HG03565 (cell line): ENCODE data around the gene DNM3.
"Not testable (repeated sequence)": the region's sequence is repeated elsewhere in the genome, so short reads cannot be mapped to it uniquely, and the experiment has no call there.

Experiments used
- ATAC-seq: cut with Tn5 transposase; IDR thresholded peaks from one replicate; pipeline ENCODE4 v1.9.1; 2021; ENCODE audit warnings: mild to moderate bottlenecking, moderate library complexity; ENCODE audit not compliant: unreplicated experiment

DNM3 gene

GRCh38 chr1:172401892-172402291 lies 560.6 kb downstream of the DNM3 start:
- no peak for ATAC-seq

GRCh38 chr1:172402878-172403569 lies 561.7 kb downstream of the DNM3 start:
- no peak for ATAC-seq

- ATAC-seq: no peak
Observed at GRCh38 chr1:172404121-172404520, 562.8 kb downstream of the DNM3 start.

GRCh38 chr1:172405912-172406311 lies 564.6 kb downstream of the DNM3 start:
- no peak for ATAC-seq

GRCh38 chr1:172406968-172407367 lies 565.7 kb downstream of the DNM3 start:
- no peak for ATAC-seq

GRCh38 chr1:172408958-172409357 lies 567.7 kb downstream of the DNM3 start:
- ATAC-seq: no peak

- no peak for ATAC-seq
Observed at GRCh38 chr1:172410027-172410426, 568.7 kb downstream of the DNM3 start.

GRCh38 chr1:172411791-172412338 lies 570.6 kb downstream of the DNM3 start:
- no peak for ATAC-seq

GRCh38 chr1:172414331-172414730 lies 573.0 kb downstream of the DNM3 start:
- ATAC-seq: no peak

GRCh38 chr1:172416496-172417035 lies 575.3 kb downstream of the DNM3 start:
- ATAC-seq: no peak

- no peak for ATAC-seq
Observed at GRCh38 chr1:172417557-172417956, 576.3 kb downstream of the DNM3 start.

- no peak for ATAC-seq
Observed at GRCh38 chr1:172420385-172420784, 579.1 kb downstream of the DNM3 start, which contains the start of gene C1orf105. Gene C1orf105 (plus strand): TSS chr1:172420685. CDS start chr1:172420886, 201 bp downstream.

GRCh38 chr1:172421974-172422604 lies 580.8 kb downstream of the DNM3 start:
- ATAC-seq: no peak

- ATAC-seq: no peak
Observed at GRCh38 chr1:172423336-172423735, 582.0 kb downstream of the DNM3 start.

GRCh38 chr1:172425339-172425738 lies 584.0 kb downstream of the DNM3 start:
- no peak for ATAC-seq

GRCh38 chr1:172427191-172427590 lies 585.9 kb downstream of the DNM3 start:
- no peak for ATAC-seq

GRCh38 chr1:172429331-172430127 lies 588.2 kb downstream of the DNM3 start:
- ATAC-seq: no peak

GRCh38 chr1:172430128-172430454 lies 588.8 kb downstream of the DNM3 start:
- ATAC-seq: no peak

- no peak for ATAC-seq
Observed at GRCh38 chr1:172431204-172431603, 589.9 kb downstream of the DNM3 start.

- ATAC-seq: no peak
Observed at GRCh38 chr1:172431721-172432192, 590.5 kb downstream of the DNM3 start.

- ATAC-seq: not testable (repeated sequence)
Observed at GRCh38 chr1:172437183-172437582, 595.9 kb downstream of the DNM3 start.
